Activated CD8-positive, alpha-beta T cell treated with anti-CD3 and anti-CD28 coated beads for 36 hours (primary cell): ENCODE measurements around the gene LEF1. TPM values are rescaled to one million over a fixed set of nuclear protein-coding genes. Genes with fewer than 3 reads are reported as not detected.

Experiments used
- ATAC-seq: fragments of 200-7000 bp; cut with Tn5 transposase; one replicate; pipeline ENCODE4 v1.10.0; 2021; ENCODE audit warnings: mild to moderate bottlenecking, moderate library complexity
- CTCF ChIA-PET: fragments of 350-600 bp; sonication (Branson Sonifier 250); formaldehyde crosslinking; loops from one replicate; lab custom pipeline; 2021; ENCODE audit warnings: antibody characterized with exemption; lab: Charles Lee
- POLR2A ChIA-PET: fragments of 350-600 bp; sonication (Branson Sonifier 250); formaldehyde crosslinking; loops from one replicate; lab custom pipeline; 2021; ENCODE audit warnings: antibody characterized with exemption; lab: Charles Lee
- DNase-seq: peaks from one replicate; pipeline ENCODE4 v3.0.0-alpha.2; 2020
- H3K27ac Mint-ChIP-seq: one replicate; pipeline ENCODE4 v1.8.0; 2021; ENCODE audit warnings: mild to moderate bottlenecking, mixed read lengths
- H3K27me3 Mint-ChIP-seq: one replicate; pipeline ENCODE4 v1.8.0; 2021; ENCODE audit warnings: mixed read lengths
- H3K36me3 Mint-ChIP-seq: one replicate; pipeline ENCODE4 v1.8.0; 2021; ENCODE audit warnings: low read depth, mixed read lengths
- H3K4me1 Mint-ChIP-seq: one replicate; pipeline ENCODE4 v1.8.0; 2021; ENCODE audit warnings: low read depth, mixed read lengths
- H3K4me3 Mint-ChIP-seq: one replicate; pipeline ENCODE4 v1.8.0; 2021; ENCODE audit warnings: mild to moderate bottlenecking, moderate library complexity, mixed read lengths
- H3K9me3 Mint-ChIP-seq: one replicate; pipeline ENCODE4 v1.8.0; 2021; ENCODE audit warnings: mixed read lengths
- CTCF ChIP-seq: fragments of 200-600 bp; IDR thresholded peaks from one replicate; pipeline ENCODE4 v1.8.0; 2022; ENCODE audit warnings: antibody characterized with exemption, mild to moderate bottlenecking
- intact Hi-C: fragments of 100-400 bp; cut with micrococcal nuclease; formaldehyde crosslinking; loops from one replicate; pipeline ENCODE4 v1.10.0; 2022
- total RNA-seq, 2 experiments: library from RNA; stranded (reverse); gene quantifications; one replicate each; pipeline ENCODE4 v1.2.3, GENCODE V29; 2021

LEF1 gene
- total RNA-seq, 2 experiments from 2014 or later = 178 to 182 TPM

GRCh38 chr4:108181704-108182103, 13.0 kb upstream of the LEF1 start:
- Mint-ChIP-seq H3K9me3 (no peaks in the 10 kb centered on the region), H3K36me3 (peaks cover 21% of the 10 kb centered on the region), H3K4me1 (peaks cover 5% of the 10 kb centered on the region), H3K4me3 (no peak overlapping the region), H3K27me3 (no peaks in the 10 kb centered on the region), H3K27ac (no peak overlapping the region)
- DNase-seq = peak; percentile 26
- intact Hi-C loops = no loop called here
- no peak for ATAC-seq
- ChIA-PET POLR2A (interaction anchor here (0.6 to 1.2 kb wide), 3 partner anchors 8 to 10 kb away, joined by 3 to 4 read pairs (median 4); no protein-coding TSS in a partner anchor), CTCF (interaction anchor here (0.8 to 2.3 kb wide), 10 partner anchors 9 to 390 kb away, joined by 3 to 11 read pairs (median 4); no protein-coding TSS in a partner anchor)
- no peak for TF ChIP-seq CTCF

GRCh38 chr4:108180513-108180912, 11.8 kb upstream of the LEF1 start:
- no peak overlapping the region for H3K4me3 Mint-ChIP-seq
- intact Hi-C loops = no loop called here
- H3K4me1 Mint-ChIP-seq = peaks cover 9% of the 10 kb centered on the region
- DNase-seq (no peak), ATAC-seq (no peak)
- no peaks in the 10 kb centered on the region for H3K27me3 Mint-ChIP-seq
- no peaks in the 10 kb centered on the region for H3K9me3 Mint-ChIP-seq
- CTCF ChIA-PET = interaction anchor here (2.3 kb wide), 2 partner anchors 150 to 392 kb away, joined by 7 to 11 read pairs; no protein-coding TSS in a partner anchor
- peaks cover 28% of the 10 kb centered on the region for H3K36me3 Mint-ChIP-seq
- POLR2A ChIA-PET = no interaction called here
- peak; percentile 25 for TF ChIP-seq CTCF
- no peak overlapping the region for H3K27ac Mint-ChIP-seq

- H3K4me3 Mint-ChIP-seq = no peak overlapping the region
- POLR2A ChIA-PET = no interaction called here
- no peaks in the 10 kb centered on the region for H3K27me3 Mint-ChIP-seq
- peaks cover 25% of the 10 kb centered on the region for H3K36me3 Mint-ChIP-seq
- intact Hi-C loops = loop anchor here (10.0 kb wide), 2 partner anchors 179 to 309 kb away; no protein-coding TSS in a partner anchor
- CTCF ChIA-PET = no interaction called here
- ATAC-seq (no peak), DNase-seq (no peak)
- H3K4me1 Mint-ChIP-seq = peaks cover 20% of the 10 kb centered on the region
- no peaks in the 10 kb centered on the region for H3K9me3 Mint-ChIP-seq
- H3K27ac Mint-ChIP-seq = no peak overlapping the region
- no peak for TF ChIP-seq CTCF
Observed at GRCh38 chr4:108175966-108176365, 7.2 kb upstream of the LEF1 start.

GRCh38 chr4:108174856-108175255, 6.1 kb upstream of the LEF1 start:
- Mint-ChIP-seq H3K27me3 (peaks cover 7% of the 10 kb centered on the region), H3K36me3 (peaks cover 25% of the 10 kb centered on the region), H3K9me3 (no peaks in the 10 kb centered on the region), H3K4me3 (peak overlapping the region; percentile 96), H3K27ac (no peak overlapping the region), H3K4me1 (peaks cover 31% of the 10 kb centered on the region)
- intact Hi-C loops = loop anchor here (10.0 kb wide), 2 partner anchors 180 to 310 kb away; no protein-coding TSS in a partner anchor
- no peak for TF ChIP-seq CTCF
- ATAC-seq = no peak
- DNase-seq = no peak
- POLR2A ChIA-PET = interaction anchor here (1.0 to 1.9 kb wide), 2 partner anchors 11 to 16 kb away, joined by 5 to 8 read pairs; no protein-coding TSS in a partner anchor
- CTCF ChIA-PET = interaction anchor here (0.9 to 1.3 kb wide), 3 partner anchors 15 to 319 kb away, joined by 3 to 4 read pairs (median 3); no protein-coding TSS in a partner anchor

GRCh38 chr4:108173599-108174057, 4.9 kb upstream of the LEF1 start:
- Mint-ChIP-seq H3K4me3 (peak overlapping the region; percentile 96), H3K4me1 (peaks cover 38% of the 10 kb centered on the region), H3K27ac (peak overlapping the region; percentile 95), H3K27me3 (peaks cover 7% of the 10 kb centered on the region), H3K36me3 (peaks cover 20% of the 10 kb centered on the region), H3K9me3 (no peaks in the 10 kb centered on the region)
- ATAC-seq (no peak), DNase-seq (no peak)
- CTCF ChIA-PET = interaction anchor here (1.0 to 1.9 kb wide), 4 partner anchors 143 to 399 kb away, joined by 4 to 8 read pairs (median 4); no protein-coding TSS in a partner anchor
- intact Hi-C loops = loop anchor here (10.0 kb wide), 2 partner anchors 181 to 311 kb away; no protein-coding TSS in a partner anchor
- POLR2A ChIA-PET = interaction anchor here (1.0 to 1.9 kb wide), 7 partner anchors 8 to 144 kb away, joined by 3 to 8 read pairs (median 3); no protein-coding TSS in a partner anchor
- TF ChIP-seq CTCF = no peak
